GM19193 (cell line): Measurements from ENCODE around the gene EPS8.

Experiments
- POLR2A ChIP-seq: IDR thresholded peaks from 4 replicates; pipeline ENCODE4 v1.6.1; 2011; ENCODE audit not compliant: insufficient read depth, insufficient read length; ENCODE audit errors: extremely low read depth

Gene EPS8

DNA sequence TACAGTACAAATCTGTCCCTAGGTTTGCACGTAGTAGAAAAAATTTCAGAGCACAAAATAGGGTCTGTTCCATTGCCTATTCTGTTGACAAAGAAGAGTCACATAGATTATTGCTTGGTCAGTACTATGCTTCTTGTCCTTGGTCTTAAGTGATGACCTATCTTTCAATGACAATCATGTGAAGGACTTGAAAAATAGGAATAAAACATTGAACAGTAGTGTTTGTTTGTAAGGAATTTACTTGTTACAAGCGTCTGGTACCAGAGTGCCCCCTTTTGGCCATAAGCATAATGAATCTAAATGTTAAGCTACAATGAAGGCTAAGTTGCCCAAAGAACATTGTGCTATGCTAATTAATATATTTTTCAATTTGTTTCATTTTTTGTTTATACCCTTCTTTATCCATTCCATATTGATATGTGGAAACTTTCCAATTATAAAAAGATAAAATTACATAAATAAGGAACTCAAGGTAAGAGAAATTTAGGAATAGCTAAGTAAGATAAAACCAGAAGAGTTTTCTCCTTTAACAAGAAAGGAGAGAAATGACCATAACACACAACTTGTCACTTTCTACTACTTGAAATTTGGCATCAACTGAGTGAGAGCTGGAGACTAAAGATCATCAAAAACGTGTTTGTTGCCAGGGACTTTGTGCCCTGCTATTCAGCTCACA lies 204.7 kb downstream of the EPS8 start:
- TF ChIP-seq POLR2A: no peak

DNA sequence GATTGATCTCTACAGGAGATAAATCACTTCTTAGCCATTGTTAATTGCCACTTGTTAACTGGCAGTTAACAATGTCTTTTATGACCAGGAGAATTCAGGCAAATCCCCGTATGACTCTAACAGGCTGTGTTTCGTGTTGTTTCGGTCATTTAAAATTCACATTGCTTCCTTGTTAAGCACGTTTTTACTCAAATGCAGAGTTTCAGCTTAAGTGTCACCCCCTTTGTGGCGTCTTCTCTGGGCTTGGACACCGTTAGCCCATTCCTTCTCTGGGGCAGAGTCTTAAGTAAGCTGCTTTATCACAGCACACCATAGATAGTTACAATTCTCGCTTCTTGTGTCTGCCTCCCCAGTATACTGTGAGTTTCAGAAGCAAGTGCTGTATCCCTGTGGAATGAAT lies 205.4 kb downstream of the EPS8 start:
- no peak for TF ChIP-seq POLR2A

DNA sequence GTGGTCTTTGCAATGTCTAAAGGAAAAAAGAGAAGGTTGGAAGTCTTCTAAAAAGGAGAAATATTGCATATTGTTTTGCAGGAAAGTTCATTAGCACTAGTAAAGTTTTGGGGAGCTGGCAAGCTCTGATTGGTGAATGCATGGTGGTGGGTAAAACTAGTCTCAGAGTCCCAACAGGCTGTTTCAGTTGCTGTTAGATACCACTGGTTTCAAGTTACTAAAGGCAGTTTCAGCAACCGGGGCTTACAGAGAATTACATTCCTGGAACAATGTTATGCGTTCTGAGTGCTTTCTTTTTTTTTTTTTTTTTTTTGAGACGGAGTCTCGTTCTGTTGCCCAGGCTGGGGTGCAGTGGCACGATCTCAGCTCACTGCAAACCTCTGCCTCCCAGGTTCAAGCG lies 208.2 kb downstream of the EPS8 start:
- no peak for TF ChIP-seq POLR2A

DNA sequence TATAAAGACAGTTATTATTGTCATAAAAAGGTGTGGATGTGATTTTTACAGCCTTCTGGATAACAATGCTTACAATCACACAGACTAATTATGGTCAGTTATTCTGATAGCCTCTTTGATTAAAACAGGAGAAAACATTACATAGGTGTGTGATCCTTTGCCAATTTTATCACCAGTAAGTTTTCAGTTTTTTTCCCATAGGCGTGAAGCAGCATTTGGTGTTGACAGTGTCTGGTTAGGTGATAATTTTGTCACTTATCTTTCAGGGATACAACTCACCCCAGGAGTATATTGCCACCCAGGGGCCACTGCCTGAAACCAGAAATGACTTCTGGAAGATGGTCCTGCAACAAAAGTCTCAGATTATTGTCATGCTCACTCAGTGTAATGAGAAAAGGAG lies 208.8 kb downstream of the EPS8 start:
- no peak for TF ChIP-seq POLR2A

DNA sequence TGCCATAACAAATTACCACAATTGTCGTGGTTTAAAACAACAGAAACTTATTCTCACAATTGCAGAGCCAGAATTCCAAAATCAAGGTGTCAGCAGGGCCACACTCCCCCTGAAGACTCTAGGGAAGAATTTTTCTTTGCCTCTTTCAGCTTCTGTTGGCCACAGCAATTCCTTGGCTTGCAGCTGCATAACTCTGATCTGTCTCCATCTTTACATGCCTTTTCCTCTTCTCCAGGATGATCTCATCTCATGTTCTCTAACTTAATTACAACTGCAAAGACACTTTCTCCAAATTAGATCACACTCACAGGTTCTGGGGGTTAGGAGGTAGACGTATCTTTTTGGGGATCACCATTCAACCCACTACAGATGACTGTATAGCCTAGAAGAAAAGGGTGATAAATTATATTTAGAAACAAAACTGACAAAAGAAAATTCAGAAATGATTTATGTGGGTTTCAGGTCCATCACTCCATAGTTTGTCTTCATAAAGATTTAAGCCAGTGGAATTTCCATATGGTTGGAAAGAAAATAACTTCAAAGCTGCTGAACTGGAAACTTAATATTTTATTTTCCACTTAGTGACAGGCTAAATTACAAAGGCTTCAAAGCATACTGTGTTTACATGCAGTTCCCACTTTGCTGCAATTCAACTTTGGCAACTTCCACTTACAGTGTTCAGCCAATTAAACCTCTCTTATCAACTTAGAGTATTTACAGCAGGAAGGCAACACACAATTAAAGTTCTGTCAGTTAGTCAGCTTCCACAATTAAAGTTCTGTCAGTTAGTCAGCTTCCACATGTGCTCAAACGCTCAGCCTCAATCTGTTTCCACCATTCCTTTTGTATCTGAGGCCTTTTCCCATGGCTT lies 213.3 kb downstream of the EPS8 start:
- TF ChIP-seq POLR2A: no peak

DNA sequence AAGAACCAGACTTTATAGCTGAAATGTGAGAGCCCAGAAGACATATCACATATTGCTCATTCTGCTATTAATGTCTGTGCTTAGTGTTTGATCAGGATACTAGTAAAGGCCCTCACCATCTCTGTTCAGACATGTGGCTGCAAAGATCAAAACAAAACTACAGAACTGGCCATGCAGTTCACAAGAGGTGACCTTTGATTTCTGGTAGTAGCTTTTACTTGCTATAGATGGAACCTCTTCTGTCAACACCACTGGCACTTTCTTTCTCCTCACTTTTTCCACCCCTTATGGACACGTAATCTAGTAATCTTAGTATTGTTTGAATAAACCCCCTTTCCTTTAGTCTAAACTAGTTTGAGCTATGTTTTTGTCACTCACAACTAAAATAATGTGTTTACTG lies 214.8 kb downstream of the EPS8 start:
- no peak for TF ChIP-seq POLR2A
